CD4-positive, alpha-beta T cell (primary cell): Measurements from ENCODE around the gene MACROD2. TPM values are rescaled to one million over a fixed set of nuclear protein-coding genes. Genes with fewer than 3 reads are reported as not detected.

ENCODE experiments used
- ATAC-seq: fragments of 200-7000 bp; cut with Tn5 transposase; one replicate; pipeline ENCODE4 v1.10.0; 2022; ENCODE audit warnings: mild to moderate bottlenecking; ENCODE audit not compliant: poor library complexity
- CTCF ChIA-PET: fragments of 350-600 bp; sonication (Branson Sonifier 250); formaldehyde crosslinking; loops from one replicate; lab custom pipeline; 2021; ENCODE audit warnings: antibody characterized with exemption, inconsistent platforms; lab: Charles Lee
- POLR2A ChIA-PET: fragments of 350-600 bp; sonication (Branson Sonifier 250); formaldehyde crosslinking; loops from one replicate; lab custom pipeline; 2021; ENCODE audit warnings: antibody characterized with exemption, inconsistent platforms; lab: Charles Lee
- DNase-seq, 14 experiments: peaks; one replicate each; pipeline ENCODE4 v3.0.0-alpha.2; 2013 to 2020; ENCODE audit warnings: mixed read lengths in 2 of 14
- H3K27ac ChIP-seq, 2 donors: one replicate each; pipeline versions ENCODE4 v1.5.1 to v1.7.0; 2013; ENCODE audit warnings: low read length in 2 of 2, low read depth in 1 of 2, mild to moderate bottlenecking in 1 of 2
- H3K27me3 ChIP-seq, 2 experiments: 1 replicate in 1 of 2; 2 replicates in 1 of 2; pipeline versions ENCODE4 v1.6.1 to v1.7.0; 2013; ENCODE audit warnings: low read length in 2 of 2, control low read depth in 1 of 2, mild to moderate bottlenecking in 1 of 2, moderate library complexity in 1 of 2; ENCODE audit not compliant: insufficient read depth in 2 of 2, control insufficient read depth in 1 of 2
- H3K36me3 ChIP-seq: one replicate; pipeline ENCODE4 v1.6.1; 2013; ENCODE audit warnings: low read length, control low read depth; ENCODE audit not compliant: insufficient read depth
- H3K4me1 ChIP-seq: one replicate; pipeline ENCODE4 v1.6.1; 2013; ENCODE audit warnings: low read length, control low read depth; ENCODE audit not compliant: insufficient read depth
- H3K4me3 ChIP-seq: one replicate; pipeline ENCODE4 v1.5.1; 2013; ENCODE audit warnings: mild to moderate bottlenecking, low read length, moderate library complexity
- H3K9me3 ChIP-seq, 2 experiments: 1 replicate in 1 of 2; 2 replicates in 1 of 2; pipeline versions ENCODE4 v1.6.1 to v1.7.0; 2013; ENCODE audit warnings: low read length in 2 of 2, mild to moderate bottlenecking in 2 of 2, control low read depth in 1 of 2, moderate library complexity in 1 of 2; ENCODE audit not compliant: control insufficient read depth in 1 of 2, insufficient read depth in 1 of 2
- H3K27ac Mint-ChIP-seq: one replicate; pipeline ENCODE4 v1.8.0; 2020; ENCODE audit warnings: mixed read lengths
- H3K27me3 Mint-ChIP-seq: one replicate; pipeline ENCODE4 v1.8.0; 2021; ENCODE audit warnings: mixed read lengths
- H3K36me3 Mint-ChIP-seq: one replicate; pipeline ENCODE4 v1.8.0; 2021; ENCODE audit warnings: low read depth, mixed read lengths
- H3K4me1 Mint-ChIP-seq: one replicate; pipeline ENCODE4 v1.8.0; 2021; ENCODE audit warnings: low read depth, mixed read lengths
- H3K4me3 Mint-ChIP-seq: one replicate; pipeline ENCODE4 v1.8.0; 2020; ENCODE audit warnings: mild to moderate bottlenecking, mixed read lengths
- H3K9me3 Mint-ChIP-seq: one replicate; pipeline ENCODE4 v1.8.0; 2020; ENCODE audit warnings: mixed read lengths
- CTCF ChIP-seq: fragments of 200-600 bp; IDR thresholded peaks from one replicate; pipeline ENCODE4 v1.8.0; 2022; ENCODE audit warnings: antibody characterized with exemption, mild to moderate bottlenecking
- intact Hi-C, 2 experiments: fragments of 100-400 bp; cut with DNase I in 1 of 2; cut with micrococcal nuclease in 1 of 2; formaldehyde crosslinking; loops; one replicate each; pipeline versions ENCODE4 v1.15.1 to v1.9.0; 2023 to 2025; cut with DNase I, micrococcal nuclease
- total RNA-seq, 174 experiments: library from RNA in 2 of 174; stranded (reverse) in 2 of 174; gene quantifications; one replicate each; pipeline ENCODE4 v1.2.3 and lab custom pipeline; 2021 to 2026

MACROD2 gene
- total RNA-seq, 2 experiments from 2014 or later: not detected

- H3K36me3 ChIP-seq: no peaks in the 10 kb centered on the region
- Mint-ChIP-seq H3K27ac (no peak overlapping the region), H3K4me1 (no peaks in the 10 kb centered on the region), H3K9me3 (no peaks in the 10 kb centered on the region), H3K27me3 (no peaks in the 10 kb centered on the region), H3K4me3 (no peak overlapping the region), H3K36me3 (no peaks in the 10 kb centered on the region)
- intact Hi-C loops: no loop called here
- DNase-seq (no peak), ATAC-seq (no peak)
- no peak overlapping the region for H3K27ac ChIP-seq
- no peak for TF ChIP-seq CTCF
- H3K27me3 ChIP-seq: no peaks in the 10 kb centered on the region
- no peak overlapping the region for H3K4me3 ChIP-seq
- no peaks in the 10 kb centered on the region for H3K4me1 ChIP-seq
- H3K9me3 ChIP-seq: peaks cover 0 to 18% of the 10 kb centered on the region in 2 experiments
- ChIA-PET CTCF (no interaction called here), POLR2A (no interaction called here)
Measured at GRCh38 chr20:15905661-15906060, 1910.3 kb downstream of the MACROD2 start.

- no peak for TF ChIP-seq CTCF
- H3K27ac Mint-ChIP-seq: no peak overlapping the region
- CTCF ChIA-PET: no interaction called here
Measured at GRCh38 chr20:15909995-15910394, 1914.7 kb downstream of the MACROD2 start.

GRCh38 chr20:15911581-15911980, 1916.3 kb downstream of the MACROD2 start:
- Mint-ChIP-seq H3K9me3 (peaks cover 6% of the 10 kb centered on the region), H3K4me1 (no peaks in the 10 kb centered on the region), H3K27me3 (no peaks in the 10 kb centered on the region), H3K27ac (no peak overlapping the region), H3K4me3 (no peak overlapping the region), H3K36me3 (no peaks in the 10 kb centered on the region)
- Histone ChIP-seq H3K4me3 (no peak overlapping the region), H3K27ac (no peak overlapping the region), H3K36me3 (no peaks in the 10 kb centered on the region), H3K27me3 (no peaks in the 10 kb centered on the region), H3K9me3 (peaks cover 0 to 7% of the 10 kb centered on the region in 2 experiments), H3K4me1 (no peaks in the 10 kb centered on the region)
- ChIA-PET CTCF (no interaction called here), POLR2A (no interaction called here)
- DNase-seq (no peak), ATAC-seq (no peak)
- intact Hi-C loops: no loop called here
- no peak for TF ChIP-seq CTCF

More at GRCh38 chr20:15909995-15910394, 1914.7 kb downstream of the MACROD2 start:
- DNase-seq (no peak), ATAC-seq (no peak)
- Mint-ChIP-seq H3K4me3 (no peak overlapping the region), H3K27me3 (no peaks in the 10 kb centered on the region), H3K36me3 (no peaks in the 10 kb centered on the region), H3K4me1 (no peaks in the 10 kb centered on the region), H3K9me3 (peaks cover 2% of the 10 kb centered on the region)
- Histone ChIP-seq H3K36me3 (no peaks in the 10 kb centered on the region), H3K27ac (no peak overlapping the region), H3K4me1 (no peaks in the 10 kb centered on the region), H3K27me3 (no peaks in the 10 kb centered on the region), H3K9me3 (peaks cover 0 to 7% of the 10 kb centered on the region in 2 experiments), H3K4me3 (no peak overlapping the region)
- POLR2A ChIA-PET: no interaction called here
- intact Hi-C loops: no loop called here
